Endothelial cell of umbilical vein (primary cell): ENCODE data around the gene ZNF764.

Experiments used
- CTCF ChIP-seq, 2 donors: IDR thresholded peaks; 1 replicate in 1 of 2; 2 replicates in 1 of 2; pipeline ENCODE4 v1.5.1; 2011; ENCODE audit warnings: low read length in 2 of 2, mild to moderate bottlenecking in 2 of 2, moderate library complexity in 2 of 2, control low read depth in 1 of 2, inconsistent platforms in 1 of 2, low read depth in 1 of 2; ENCODE audit not compliant: insufficient read depth in 1 of 2; ENCODE audit errors: extremely low read depth in 1 of 2
- EZH2 ChIP-seq: IDR thresholded peaks from 2 replicates; pipeline ENCODE4 v1.6.1; 2012; ENCODE audit warnings: borderline replicate concordance, low read depth, mild to moderate bottlenecking, moderate library complexity, low read length, inconsistent platforms; ENCODE audit not compliant: severe bottlenecking
- GATA2 ChIP-seq: IDR thresholded peaks from 2 replicates; pipeline ENCODE4 v1.7.0; 2011; ENCODE audit warnings: low read depth, mild to moderate bottlenecking, moderate library complexity, mixed read lengths, low read length; ENCODE audit not compliant: insufficient read length, insufficient read depth
- MAX ChIP-seq: IDR thresholded peaks from 2 replicates; pipeline ENCODE4 v1.6.1; 2011; ENCODE audit not compliant: insufficient read depth, insufficient read length
- POLR2A ChIP-seq: IDR thresholded peaks from 2 replicates; pipeline ENCODE4 v1.6.1; 2012; ENCODE audit warnings: low read depth, mild to moderate bottlenecking, control low read depth, low read length
- POLR2AphosphoS5 ChIP-seq: IDR thresholded peaks from 2 replicates; pipeline ENCODE4 v1.6.1; 2012; ENCODE audit warnings: low read depth, mild to moderate bottlenecking, control low read depth, low read length, moderate library complexity; ENCODE audit not compliant: insufficient read depth

- TF ChIP-seq EZH2 (no peak), CTCF (IDR thresholded peaks at IDR 0.05; ENCODE audit: extremely low read depth in 1 of 2, insufficient read depth in 1 of 2, low read depth in 1 of 2, low read length in 2 of 2) (no peak), MAX (no peak), POLR2AphosphoS5 (no peak), POLR2A (no peak), GATA2 (no peak)
Measured at GRCh38 chr16:30567991-30568638, 9.9 kb upstream of the ZNF764 start.
